KOPT-K1 (cell line): ENCODE data around the gene PCYT2.

Experiments used
- H3K27ac ChIP-seq: fragments of 200-600 bp; sonication (generic); 2 replicates; pipeline ENCODE4 v1.5.1; 2016; ENCODE audit warnings: antibody characterized with exemption, mild to moderate bottlenecking, low read depth, low read length; ENCODE audit not compliant: poor library complexity, severe bottlenecking
- H3K36me3 ChIP-seq: fragments of 200-600 bp; sonication (generic); 2 replicates; pipeline ENCODE4 v1.5.1; 2017; ENCODE audit warnings: antibody characterized with exemption, mild to moderate bottlenecking, low read length, moderate library complexity; ENCODE audit not compliant: insufficient read depth
- H3K9me3 ChIP-seq: fragments of 200-600 bp; sonication (generic); 2 replicates; pipeline ENCODE4 v1.5.1; 2017; ENCODE audit warnings: antibody characterized with exemption, low read length, mild to moderate bottlenecking; ENCODE audit not compliant: insufficient read depth, poor library complexity, severe bottlenecking

The PCYT2 gene

GRCh38 chr17:81859906-81860755 is 51.1 kb downstream of the PCYT2 start, which contains the start of gene P4HB:
TSS of gene P4HB (minus strand) at chr17:81860535. CDS start at chr17:81860471, 64 bp downstream.
- peaks cover 70% of the 10 kb centered on the region for H3K36me3 ChIP-seq
- no peaks in the 10 kb centered on the region for H3K9me3 ChIP-seq
- H3K27ac ChIP-seq, result peak within 1 kb of the TSS; percentile 78

DNA sequence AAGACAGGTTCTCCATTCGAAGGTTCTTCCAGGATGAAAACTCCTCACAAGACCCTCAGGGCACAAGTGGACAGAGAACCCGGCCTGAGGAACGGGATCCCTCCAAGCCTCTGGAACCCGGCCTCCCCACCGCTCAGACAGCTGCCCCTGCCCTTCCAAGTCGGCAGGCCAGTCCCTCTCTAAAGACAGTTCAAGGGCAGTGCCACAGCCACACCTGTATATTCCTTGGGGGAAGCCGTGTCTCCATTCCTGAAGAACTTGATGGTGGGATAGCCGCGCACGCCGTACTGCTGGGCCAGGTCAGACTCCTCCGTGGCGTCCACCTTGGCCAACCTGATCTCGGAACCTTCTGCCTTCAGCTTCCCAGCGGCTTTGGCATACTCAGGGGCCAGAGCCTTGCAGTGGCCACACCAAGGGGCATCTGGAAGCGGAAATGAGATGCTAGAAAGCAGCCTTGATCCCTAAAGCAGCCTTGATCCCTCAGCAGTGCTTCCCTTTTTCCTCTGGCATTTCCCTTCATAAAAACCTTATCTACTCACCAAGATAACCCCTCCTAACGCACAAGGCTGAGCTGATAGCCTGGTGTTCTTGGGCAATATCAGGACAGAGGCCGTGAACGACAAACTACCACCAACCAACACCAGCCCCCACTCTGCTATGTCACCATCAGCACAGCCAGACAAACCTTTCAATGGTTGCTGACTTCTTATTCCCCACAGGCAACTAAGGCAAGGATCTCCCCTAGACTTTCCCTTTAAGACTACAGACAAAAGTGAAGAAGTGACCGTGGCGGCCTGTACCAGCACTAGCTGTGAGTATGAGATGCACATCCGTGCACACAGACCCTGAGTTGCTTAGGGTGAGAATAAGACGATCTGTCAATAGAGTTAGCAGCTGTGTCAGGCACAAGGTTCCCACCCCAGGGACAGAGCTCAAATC is 52.0 kb downstream of the PCYT2 start:
- peak overlapping the region; percentile 78 for H3K27ac ChIP-seq
- no peaks in the 10 kb centered on the region for H3K9me3 ChIP-seq
- peaks cover 70% of the 10 kb centered on the region for H3K36me3 ChIP-seq

DNA sequence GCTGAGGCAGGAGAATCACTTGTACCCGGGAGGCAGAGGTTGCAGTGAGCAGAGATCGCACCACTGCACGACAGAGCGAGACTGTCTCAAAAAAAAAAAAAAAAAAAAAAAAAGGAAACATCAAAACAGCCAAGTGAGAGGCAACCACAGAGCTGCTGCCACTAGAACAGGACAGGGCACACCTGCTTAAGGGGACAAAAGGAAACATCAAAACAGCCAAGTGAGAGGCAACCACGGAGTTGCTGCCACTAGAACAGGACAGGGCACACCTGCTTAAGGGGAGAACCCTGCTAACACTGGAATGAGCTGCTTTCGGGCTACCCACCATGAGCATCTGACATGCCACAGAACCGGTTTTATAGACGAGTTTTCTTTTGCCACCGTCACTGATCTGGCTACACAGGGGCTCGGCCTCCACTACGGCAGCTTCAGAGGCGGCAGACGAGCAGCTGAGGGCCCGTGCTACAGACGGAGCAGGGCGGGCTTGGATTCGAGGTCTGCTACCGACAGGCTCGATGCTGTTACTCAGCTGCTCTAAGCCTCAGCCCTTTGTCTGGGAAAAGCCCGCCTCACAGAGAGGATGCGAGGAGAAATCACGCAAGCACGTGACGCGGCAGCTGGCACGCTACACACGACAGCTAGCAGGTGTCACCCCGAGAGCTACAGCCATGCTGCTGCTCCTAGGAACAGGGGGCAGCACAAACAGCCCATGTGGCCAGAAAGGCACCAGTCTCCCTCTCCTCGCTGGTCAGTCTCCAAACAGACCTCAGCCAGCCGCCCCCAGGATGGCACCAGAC is 52.8 kb downstream of the PCYT2 start:
- Histone ChIP-seq H3K9me3 (no peaks in the 10 kb centered on the region), H3K36me3 (peaks cover 70% of the 10 kb centered on the region), H3K27ac (no peak overlapping the region)

- peaks cover 92% of the 10 kb centered on the region for H3K36me3 ChIP-seq
- H3K27ac ChIP-seq, result no peak overlapping the region
- H3K9me3 ChIP-seq, result no peaks in the 10 kb centered on the region
Measured at GRCh38 chr17:81854974-81855774, 56.0 kb downstream of the PCYT2 start.

DNA sequence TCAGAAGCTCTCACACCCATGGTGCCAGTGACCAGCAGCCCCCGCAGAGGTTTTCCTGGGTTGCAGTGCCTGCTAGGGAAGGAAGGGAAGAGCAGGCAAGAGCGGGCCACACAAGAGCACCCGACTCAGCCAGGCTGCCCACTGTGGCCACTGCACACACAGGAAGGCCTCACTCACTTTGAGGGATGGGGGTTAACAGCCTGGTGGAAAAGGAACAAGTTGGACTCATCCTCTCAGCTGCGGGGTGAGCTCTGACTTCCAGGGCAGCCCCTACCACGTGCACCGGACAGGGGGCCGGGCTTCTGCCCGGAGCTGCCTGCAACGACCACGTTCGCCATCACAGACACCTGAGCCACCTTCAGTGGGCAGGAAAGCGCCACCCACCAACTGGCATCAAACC is 59.0 kb downstream of the PCYT2 start:
- peaks cover 100% of the 10 kb centered on the region for H3K36me3 ChIP-seq
- no peaks in the 10 kb centered on the region for H3K9me3 ChIP-seq
- H3K27ac ChIP-seq, result no peak overlapping the region

- Histone ChIP-seq H3K27ac (no peak overlapping the region), H3K36me3 (peaks cover 100% of the 10 kb centered on the region), H3K9me3 (no peaks in the 10 kb centered on the region)
Measured at GRCh38 chr17:81851423-81851822, 59.8 kb downstream of the PCYT2 start.
